ENCODE measurements around the gene CDX2. TPM values are rescaled to one million over a fixed set of nuclear protein-coding genes. Genes with fewer than 3 reads are reported as not detected.

The CDX2 gene
- total and polyA plus RNA-seq, 10 of the 15 experiments (the other 5 are each of a cell fraction or from before 2014, with no cell fraction given), result 0.15 TPM; not detected in 9

DNA sequence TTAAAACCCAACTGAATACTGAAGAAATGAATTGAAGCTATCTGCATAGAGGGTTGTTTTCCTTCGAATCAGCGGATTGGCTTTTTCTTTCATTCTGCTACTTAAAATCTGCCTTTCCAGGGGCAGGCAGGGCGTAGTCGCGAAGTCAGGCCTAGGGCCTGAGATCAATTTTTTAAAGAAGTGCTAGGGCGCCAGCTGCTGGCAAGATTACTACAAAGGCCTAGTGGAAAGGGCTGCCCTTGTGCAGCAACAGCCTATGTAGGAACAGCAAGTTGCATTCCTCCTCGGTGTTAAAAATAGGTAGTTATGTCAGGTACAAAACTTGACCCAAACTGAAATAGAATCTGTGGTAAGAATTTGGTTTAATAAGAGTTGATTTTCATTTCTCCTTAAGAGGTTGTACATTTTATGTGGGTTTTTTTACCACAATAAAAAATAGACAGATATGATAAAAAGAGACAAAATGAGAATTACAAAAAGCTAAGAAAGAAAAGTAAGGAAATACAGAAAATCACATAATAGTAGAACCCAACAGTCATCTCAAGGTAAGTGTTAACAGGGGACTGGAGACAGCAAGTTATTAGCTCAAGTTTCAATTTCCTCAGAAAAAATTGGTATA is 28.9 kb upstream of the CDX2 start:
- Histone ChIP-seq H3K4me3 (no peak overlapping the region), H3K4me2 (ENCODE audit: control insufficient read depth, insufficient read depth) (no peak overlapping the region), H3K4me1 (ENCODE audit: control insufficient read depth, insufficient read depth, low read length) (no peaks in the 10 kb centered on the region), H3K79me2 (ENCODE audit: control insufficient read depth, insufficient read depth, low read length) (no peaks in the 10 kb centered on the region), H3K36me3 (ENCODE audit: control insufficient read depth in 2 of 2, insufficient read depth in 2 of 2, low read length in 1 of 2) (no peaks in the 10 kb centered on the region), H3K27me3 (replicated peaks in 1 of 2; ENCODE audit: control insufficient read depth in 2 of 2, insufficient read depth in 2 of 2, low read length in 1 of 2) (no peaks in the 10 kb centered on the region), H3K27ac (ENCODE audit: control insufficient read depth, insufficient read depth) (no peak overlapping the region), H3K9ac (ENCODE audit: control insufficient read depth, insufficient read depth, low read length) (no peak overlapping the region), H2AFZ (ENCODE audit: control insufficient read depth, low read depth, low read length) (no peak overlapping the region), H4K20me1 (ENCODE audit: control insufficient read depth, insufficient read depth) (no peaks in the 10 kb centered on the region), H3K9me3 (replicated peaks; ENCODE audit: control insufficient read depth, insufficient read depth, low read length) (no peaks in the 10 kb centered on the region)
- ChIA-PET RAD21 (ENCODE audit: unreplicated experiment) (interaction anchor here (0.9 to 1.1 kb wide), 3 partner anchors 14 to 167 kb away, joined by 3 to 4 read pairs (median 4); no protein-coding TSS in a partner anchor), SMC1A (ENCODE audit: uncharacterized antibody, unreplicated experiment) (interaction anchor here (0.8 to 3.0 kb wide), 8 partner anchors 13 to 636 kb away, joined by 3 to 15 read pairs (median 4); no protein-coding TSS in a partner anchor), CTCF (interaction anchor here (0.6 to 1.8 kb wide), 9 partner anchors 13 to 789 kb away, joined by 3 to 10 read pairs (median 3); no protein-coding TSS in a partner anchor), POLR2A (no interaction called here)
- ATAC-seq (peak; percentile 92), DNase-seq (ENCODE audit: low read depth, low spot score) (no peak), FAIRE-seq (no peak)
- no TSS peak for BruUV-seq (replicated peaks)
- intact Hi-C loops (cut with micrococcal nuclease; ENCODE audit: unreplicated experiment) (no loop called here), in situ Hi-C loops (cut with MboI) (no loop called here)
- WGBS (ENCODE audit: insufficient coverage, insufficient replicate concordance, low lambda C conversion rate, missing lambda C conversion rate), result 88% methylated on average over 7 of the region's 7 CpGs
- TF ChIP-seq, protein P1, sequence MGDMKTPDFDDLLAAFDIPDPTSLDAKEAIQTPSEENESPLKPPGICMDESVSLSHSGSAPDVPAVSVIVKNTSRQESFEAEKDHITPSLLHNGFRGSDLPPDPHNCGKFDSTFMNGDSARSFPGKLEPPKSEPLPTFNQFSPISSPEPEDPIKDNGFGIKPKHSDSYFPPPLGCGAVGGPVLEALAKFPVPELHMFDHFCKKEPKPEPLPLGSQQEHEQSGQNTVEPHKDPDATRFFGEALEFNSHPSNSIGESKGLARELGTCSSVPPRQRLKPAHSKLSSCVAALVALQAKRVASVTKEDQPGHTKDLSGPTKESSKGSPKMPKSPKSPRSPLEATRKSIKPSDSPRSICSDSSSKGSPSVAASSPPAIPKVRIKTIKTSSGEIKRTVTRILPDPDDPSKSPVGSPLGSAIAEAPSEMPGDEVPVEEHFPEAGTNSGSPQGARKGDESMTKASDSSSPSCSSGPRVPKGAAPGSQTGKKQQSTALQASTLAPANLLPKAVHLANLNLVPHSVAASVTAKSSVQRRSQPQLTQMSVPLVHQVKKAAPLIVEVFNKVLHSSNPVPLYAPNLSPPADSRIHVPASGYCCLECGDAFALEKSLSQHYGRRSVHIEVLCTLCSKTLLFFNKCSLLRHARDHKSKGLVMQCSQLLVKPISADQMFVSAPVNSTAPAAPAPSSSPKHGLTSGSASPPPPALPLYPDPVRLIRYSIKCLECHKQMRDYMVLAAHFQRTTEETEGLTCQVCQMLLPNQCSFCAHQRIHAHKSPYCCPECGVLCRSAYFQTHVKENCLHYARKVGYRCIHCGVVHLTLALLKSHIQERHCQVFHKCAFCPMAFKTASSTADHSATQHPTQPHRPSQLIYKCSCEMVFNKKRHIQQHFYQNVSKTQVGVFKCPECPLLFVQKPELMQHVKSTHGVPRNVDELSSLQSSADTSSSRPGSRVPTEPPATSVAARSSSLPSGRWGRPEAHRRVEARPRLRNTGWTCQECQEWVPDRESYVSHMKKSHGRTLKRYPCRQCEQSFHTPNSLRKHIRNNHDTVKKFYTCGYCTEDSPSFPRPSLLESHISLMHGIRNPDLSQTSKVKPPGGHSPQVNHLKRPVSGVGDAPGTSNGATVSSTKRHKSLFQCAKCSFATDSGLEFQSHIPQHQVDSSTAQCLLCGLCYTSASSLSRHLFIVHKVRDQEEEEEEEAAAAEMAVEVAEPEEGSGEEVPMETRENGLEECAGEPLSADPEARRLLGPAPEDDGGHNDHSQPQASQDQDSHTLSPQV (IDR thresholded peaks at IDR 0.05), result no peak
- TF ChIP-seq LARP7 (IDR thresholded peaks at IDR 0.05) (no peak), IKZF1 (conservative IDR thresholded peaks at IDR 0.05) (no peak), PML (IDR thresholded peaks at IDR 0.05; ENCODE audit: low read length) (no peak), MEF2A (IDR thresholded peaks at IDR 0.05; ENCODE audit: insufficient read depth, low read depth, low read length) (0 out of 2 replicates have a peak, but pooled peaks have one; percentile 19), RELA (IDR thresholded peaks at IDR 0.05; ENCODE audit: borderline replicate concordance, partially characterized antibody) (no peak), BRCA1 (IDR thresholded peaks at IDR 0.05; ENCODE audit: low read depth, low read length) (no peak), EP300 (IDR thresholded peaks at IDR 0.05; ENCODE audit: borderline replicate concordance in 1 of 2, control insufficient read depth in 1 of 2, low read depth in 2 of 2, low read length in 2 of 2) (no peak), BCL11A (IDR thresholded peaks at IDR 0.05; ENCODE audit: low read depth, low read length) (no peak), SP1 (IDR thresholded peaks at IDR 0.05; ENCODE audit: low read depth, low read length) (no peak), RB1 (IDR thresholded peaks at IDR 0.05; ENCODE audit: borderline replicate concordance) (no peak), HDAC6 (IDR thresholded peaks at IDR 0.05; ENCODE audit: unreplicated experiment) (no peak)
- TF ChIP-seq, protein P2, sequence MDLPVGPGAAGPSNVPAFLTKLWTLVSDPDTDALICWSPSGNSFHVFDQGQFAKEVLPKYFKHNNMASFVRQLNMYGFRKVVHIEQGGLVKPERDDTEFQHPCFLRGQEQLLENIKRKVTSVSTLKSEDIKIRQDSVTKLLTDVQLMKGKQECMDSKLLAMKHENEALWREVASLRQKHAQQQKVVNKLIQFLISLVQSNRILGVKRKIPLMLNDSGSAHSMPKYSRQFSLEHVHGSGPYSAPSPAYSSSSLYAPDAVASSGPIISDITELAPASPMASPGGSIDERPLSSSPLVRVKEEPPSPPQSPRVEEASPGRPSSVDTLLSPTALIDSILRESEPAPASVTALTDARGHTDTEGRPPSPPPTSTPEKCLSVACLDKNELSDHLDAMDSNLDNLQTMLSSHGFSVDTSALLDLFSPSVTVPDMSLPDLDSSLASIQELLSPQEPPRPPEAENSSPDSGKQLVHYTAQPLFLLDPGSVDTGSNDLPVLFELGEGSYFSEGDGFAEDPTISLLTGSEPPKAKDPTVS (IDR thresholded peaks at IDR 0.05; ENCODE audit: low read depth, low read length), result no peak
- TF ChIP-seq, protein P3, sequence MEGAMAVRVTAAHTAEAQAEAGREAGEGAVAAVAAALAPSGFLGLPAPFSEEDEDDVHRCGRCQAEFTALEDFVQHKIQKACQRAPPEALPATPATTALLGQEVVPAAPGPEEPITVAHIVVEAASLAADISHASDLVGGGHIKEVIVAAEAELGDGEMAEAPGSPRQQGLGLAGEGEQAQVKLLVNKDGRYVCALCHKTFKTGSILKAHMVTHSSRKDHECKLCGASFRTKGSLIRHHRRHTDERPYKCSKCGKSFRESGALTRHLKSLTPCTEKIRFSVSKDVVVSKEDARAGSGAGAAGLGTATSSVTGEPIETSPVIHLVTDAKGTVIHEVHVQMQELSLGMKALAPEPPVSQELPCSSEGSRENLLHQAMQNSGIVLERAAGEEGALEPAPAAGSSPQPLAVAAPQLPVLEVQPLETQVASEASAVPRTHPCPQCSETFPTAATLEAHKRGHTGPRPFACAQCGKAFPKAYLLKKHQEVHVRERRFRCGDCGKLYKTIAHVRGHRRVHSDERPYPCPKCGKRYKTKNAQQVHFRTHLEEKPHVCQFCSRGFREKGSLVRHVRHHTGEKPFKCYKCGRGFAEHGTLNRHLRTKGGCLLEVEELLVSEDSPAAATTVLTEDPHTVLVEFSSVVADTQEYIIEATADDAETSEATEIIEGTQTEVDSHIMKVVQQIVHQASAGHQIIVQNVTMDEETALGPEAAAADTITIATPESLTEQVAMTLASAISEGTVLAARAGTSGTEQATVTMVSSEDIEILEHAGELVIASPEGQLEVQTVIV (IDR thresholded peaks at IDR 0.05; ENCODE audit: borderline replicate concordance, partially characterized antibody), result no peak
- TF ChIP-seq, protein P4, sequence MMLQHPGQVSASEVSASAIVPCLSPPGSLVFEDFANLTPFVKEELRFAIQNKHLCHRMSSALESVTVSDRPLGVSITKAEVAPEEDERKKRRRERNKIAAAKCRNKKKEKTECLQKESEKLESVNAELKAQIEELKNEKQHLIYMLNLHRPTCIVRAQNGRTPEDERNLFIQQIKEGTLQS (IDR thresholded peaks at IDR 0.05; ENCODE audit: borderline replicate concordance, extremely low read depth, low read depth, low read length), result no peak

Measured in GM12878 (cell line).